Fibroblast of mammary gland (primary cell): Measurements from ENCODE around the gene KCNMB3.

ENCODE experiments used
- DNase-seq: peaks from one replicate; pipeline ENCODE4 v3.0.0-alpha.2; 2010; ENCODE audit warnings: low read depth
- H3K4me3 ChIP-seq: 2 replicates; pipeline ENCODE4 v1.5.1; 2011; ENCODE audit warnings: low read depth, mild to moderate bottlenecking, low read length, moderate library complexity; ENCODE audit not compliant: control insufficient read depth
- TF ChIP-seq, protein P1 (sequence below): conservative IDR thresholded peaks from 2 replicates; pipeline ENCODE4 v1.5.1; 2011; ENCODE audit warnings: low read depth, low read length, inconsistent platforms; ENCODE audit not compliant: control insufficient read depth, insufficient read depth

The KCNMB3 gene, protein sequence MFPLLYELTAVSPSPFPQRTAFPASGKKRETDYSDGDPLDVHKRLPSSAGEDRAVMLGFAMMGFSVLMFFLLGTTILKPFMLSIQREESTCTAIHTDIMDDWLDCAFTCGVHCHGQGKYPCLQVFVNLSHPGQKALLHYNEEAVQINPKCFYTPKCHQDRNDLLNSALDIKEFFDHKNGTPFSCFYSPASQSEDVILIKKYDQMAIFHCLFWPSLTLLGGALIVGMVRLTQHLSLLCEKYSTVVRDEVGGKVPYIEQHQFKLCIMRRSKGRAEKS

DNA sequence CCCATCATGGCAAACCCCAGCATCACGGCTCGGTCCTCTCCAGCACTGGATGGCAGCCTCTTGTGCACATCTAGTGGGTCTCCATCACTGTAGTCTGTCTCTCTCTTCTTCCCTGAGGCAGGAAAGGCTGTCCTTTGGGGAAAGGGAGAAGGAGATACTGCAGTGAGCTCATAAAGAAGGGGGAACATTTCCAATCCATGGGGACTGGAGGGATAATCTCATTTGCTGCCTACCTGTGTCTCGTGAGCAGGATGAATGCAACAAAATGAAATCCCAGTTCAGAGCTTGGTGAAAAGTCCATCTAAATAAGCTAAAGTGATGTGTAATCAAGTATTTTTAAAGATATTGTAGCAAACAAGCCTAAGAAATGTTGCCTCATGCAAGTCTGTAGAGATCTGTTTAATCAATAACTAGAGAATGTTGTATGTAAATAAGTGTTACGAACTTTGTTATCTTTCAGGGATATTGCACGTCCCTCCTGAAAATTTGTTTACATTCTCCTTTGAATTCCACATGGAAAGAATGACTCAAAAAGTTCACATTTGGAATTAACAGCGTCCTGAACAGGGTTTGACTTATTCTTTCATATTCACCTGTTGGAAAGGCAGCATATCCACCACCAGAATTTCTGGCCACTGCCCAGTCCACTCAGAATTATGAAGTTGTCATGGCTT is at the start of gene KCNMB3:
TSS of gene KCNMB3 (minus strand) at position 312 of the 674 bp plus-strand sequence. CDS start at position 188, 124 bp downstream.
- DNase-seq, result no peak
- H3K4me3 ChIP-seq, result no peak within 1 kb of the TSS
- TF ChIP-seq, protein P1, sequence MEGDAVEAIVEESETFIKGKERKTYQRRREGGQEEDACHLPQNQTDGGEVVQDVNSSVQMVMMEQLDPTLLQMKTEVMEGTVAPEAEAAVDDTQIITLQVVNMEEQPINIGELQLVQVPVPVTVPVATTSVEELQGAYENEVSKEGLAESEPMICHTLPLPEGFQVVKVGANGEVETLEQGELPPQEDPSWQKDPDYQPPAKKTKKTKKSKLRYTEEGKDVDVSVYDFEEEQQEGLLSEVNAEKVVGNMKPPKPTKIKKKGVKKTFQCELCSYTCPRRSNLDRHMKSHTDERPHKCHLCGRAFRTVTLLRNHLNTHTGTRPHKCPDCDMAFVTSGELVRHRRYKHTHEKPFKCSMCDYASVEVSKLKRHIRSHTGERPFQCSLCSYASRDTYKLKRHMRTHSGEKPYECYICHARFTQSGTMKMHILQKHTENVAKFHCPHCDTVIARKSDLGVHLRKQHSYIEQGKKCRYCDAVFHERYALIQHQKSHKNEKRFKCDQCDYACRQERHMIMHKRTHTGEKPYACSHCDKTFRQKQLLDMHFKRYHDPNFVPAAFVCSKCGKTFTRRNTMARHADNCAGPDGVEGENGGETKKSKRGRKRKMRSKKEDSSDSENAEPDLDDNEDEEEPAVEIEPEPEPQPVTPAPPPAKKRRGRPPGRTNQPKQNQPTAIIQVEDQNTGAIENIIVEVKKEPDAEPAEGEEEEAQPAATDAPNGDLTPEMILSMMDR, result no peak

DNA sequence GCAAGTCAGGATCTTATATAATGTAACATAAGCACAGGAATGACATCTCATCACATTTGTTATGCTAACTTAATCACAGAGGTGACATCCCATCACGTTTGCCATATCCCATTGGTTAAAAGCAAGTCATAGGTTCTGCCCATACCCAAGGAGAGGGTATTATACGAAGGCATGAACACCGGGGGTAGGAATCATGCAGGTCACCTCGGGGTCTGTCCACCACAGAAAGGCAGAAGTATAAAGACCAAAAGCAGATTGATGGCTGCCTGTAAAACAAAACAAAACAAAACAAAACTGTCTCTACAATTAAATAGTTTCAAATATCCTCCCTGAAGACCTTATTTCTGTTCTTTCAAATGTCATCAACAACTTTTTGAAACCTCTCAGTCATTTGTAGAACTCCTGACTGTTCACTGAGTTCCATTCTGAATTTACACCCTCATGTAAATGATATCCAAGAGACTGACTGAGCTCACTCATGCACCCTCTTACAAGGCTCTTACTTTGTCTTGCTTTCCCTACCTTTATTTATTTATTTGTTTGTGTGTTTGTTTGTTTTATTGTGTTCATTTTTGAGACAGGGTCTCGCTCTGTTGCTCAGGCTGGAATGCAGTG is 49.2 kb upstream of the KCNMB3 start:
- DNase-seq, result no peak
- H3K4me3 ChIP-seq, result no peak overlapping the region
- TF ChIP-seq, protein P1, result no peak

DNA sequence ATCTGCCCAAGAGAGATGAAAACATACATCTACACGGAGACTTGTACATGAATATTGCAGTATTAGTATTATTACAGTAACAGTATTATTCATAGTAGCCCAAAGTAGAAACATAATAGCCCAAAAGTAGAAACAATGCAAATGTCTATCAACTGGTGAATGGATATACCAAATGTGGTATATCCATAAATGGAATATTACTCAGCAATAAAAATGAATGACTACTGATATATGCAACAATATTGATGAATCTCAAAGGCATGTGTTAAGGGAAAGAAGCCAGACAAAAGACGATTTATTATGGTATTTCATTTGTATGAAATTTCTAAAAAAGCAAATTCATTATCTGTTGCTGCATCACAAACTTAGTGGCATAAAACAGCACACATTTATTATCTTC is 48.4 kb upstream of the KCNMB3 start:
- no peak for DNase-seq

DNA sequence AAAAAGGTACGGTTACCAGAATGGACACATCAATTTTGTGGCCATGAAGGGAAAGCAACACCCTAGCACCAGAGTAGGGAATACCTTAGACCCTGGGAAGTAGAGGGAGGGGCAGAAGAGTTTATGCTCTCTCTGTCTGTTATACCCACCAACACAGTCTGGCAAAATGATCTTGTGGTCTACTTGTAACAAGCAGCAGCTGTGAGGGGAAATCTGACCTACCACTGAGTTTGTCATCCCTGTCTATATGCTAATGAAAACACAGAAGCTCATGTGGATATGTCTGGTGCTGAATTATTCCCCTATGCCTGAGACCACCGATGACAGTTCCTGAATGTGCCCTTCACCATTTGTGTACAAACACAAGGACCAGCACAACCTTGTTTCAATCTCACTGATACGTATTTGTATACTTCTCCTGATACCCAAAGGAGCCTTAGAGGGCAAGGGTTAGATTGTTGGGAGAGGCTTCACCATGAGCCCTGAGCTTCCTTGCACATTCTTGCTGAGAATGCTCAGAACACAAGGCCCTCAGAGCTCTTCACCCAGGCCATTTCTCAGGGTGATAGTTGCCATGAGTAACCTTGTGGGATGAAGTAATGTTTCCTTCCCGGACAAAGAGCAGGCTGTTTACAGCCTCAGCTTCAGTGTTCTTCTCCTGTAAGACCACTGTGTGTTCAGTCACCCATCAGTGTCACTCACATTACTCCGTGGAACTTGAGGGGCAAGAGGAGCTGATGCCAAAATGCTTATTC is 47.2 kb upstream of the KCNMB3 start:
- DNase-seq, result no peak
- TF ChIP-seq, protein P1, result no peak
- no peak overlapping the region for H3K4me3 ChIP-seq

More for the DNA sequence above, 48.4 kb upstream of the KCNMB3 start:
- H3K4me3 ChIP-seq, result no peak overlapping the region
- TF ChIP-seq, protein P1, result no peak

DNA sequence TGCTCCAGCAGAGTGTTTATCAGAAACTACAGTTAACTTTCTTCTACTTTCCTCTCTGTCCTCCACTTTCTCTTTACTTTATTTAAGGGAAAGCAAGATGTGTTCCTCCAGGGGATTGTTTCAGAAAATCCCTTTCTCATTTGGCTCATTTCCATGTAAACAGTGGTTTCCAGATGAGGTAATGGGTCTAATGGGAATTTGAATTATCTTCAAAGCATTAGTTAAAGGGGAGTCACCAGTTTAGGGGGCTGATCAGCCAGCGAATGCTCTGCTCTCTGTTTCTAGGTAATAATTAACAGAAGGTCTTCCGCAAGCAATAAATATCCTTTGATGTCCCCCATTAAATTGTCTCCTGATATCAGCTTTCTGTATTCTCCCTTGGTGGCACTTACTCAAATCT is 41.5 kb upstream of the KCNMB3 start:
- H3K4me3 ChIP-seq, result no peak overlapping the region
- TF ChIP-seq, protein P1, result no peak
- peak; percentile 43 for DNase-seq

DNA sequence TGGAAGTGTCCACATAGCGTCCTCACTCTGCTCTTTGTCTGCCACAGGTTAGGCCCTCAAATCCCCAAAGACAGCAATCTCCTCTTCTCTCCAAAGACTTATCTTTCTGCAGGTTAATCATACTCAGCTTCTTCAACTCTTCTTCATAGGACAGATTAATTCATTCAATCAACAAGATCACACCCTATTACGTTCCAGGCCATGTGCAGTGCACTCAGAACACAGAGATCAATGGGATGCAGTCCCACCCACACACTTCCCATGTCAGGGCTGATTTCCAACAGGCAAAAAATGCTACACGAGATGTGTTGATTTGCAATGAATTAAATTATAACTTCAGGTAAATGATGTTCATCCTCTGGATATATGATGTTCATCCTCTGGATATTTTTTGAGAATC is 38.4 kb upstream of the KCNMB3 start:
- TF ChIP-seq, protein P1, result no peak
- DNase-seq, result no peak
- no peak overlapping the region for H3K4me3 ChIP-seq
